OCI-LY3 (cell line): Measurements from ENCODE around the gene TAS2R10.

Experiments used
- H2AFZ ChIP-seq: fragments of 200-600, 300-600 bp; shearing (Covaris generic); 2 replicates; pipeline ENCODE4 v1.6.0; 2014; ENCODE audit warnings: antibody characterized with exemption, low read depth, low read length
- H3K27ac ChIP-seq: fragments of 200-600, 300-600 bp; sonication (generic); 2 replicates; pipeline ENCODE4 v1.5.1; 2014; ENCODE audit warnings: mild to moderate bottlenecking, low read length, moderate library complexity, mixed read lengths
- H3K27me3 ChIP-seq: fragments of 200-600, 300-600 bp; sonication (generic); 2 replicates; pipeline ENCODE4 v1.6.1; 2014; ENCODE audit warnings: low read depth, low read length, mixed read lengths
- H3K36me3 ChIP-seq: fragments of 200-600, 300-600 bp; sonication (generic); replicated peaks from 2 replicates; pipeline ENCODE3; 2014; ENCODE audit warnings: low read depth, low read length, mixed read lengths
- H3K4me1 ChIP-seq: fragments of 300-600, 200-600 bp; sonication (generic); 2 replicates; pipeline ENCODE4 v1.6.1; 2014; ENCODE audit warnings: low read length, mixed read lengths
- H3K4me2 ChIP-seq: fragments of 200-600, 300-600 bp; sonication (generic); 2 replicates; pipeline ENCODE4 v1.6.1; 2014; ENCODE audit warnings: low read length, mixed read lengths
- H3K4me3 ChIP-seq: fragments of 300-600, 200-600 bp; sonication (generic); 2 replicates; pipeline ENCODE4 v1.5.1; 2014; ENCODE audit warnings: antibody characterized with exemption, mild to moderate bottlenecking, low read length, moderate library complexity
- H3K79me2 ChIP-seq: fragments of 300-600, 200-600 bp; shearing (Covaris generic); 2 replicates; pipeline ENCODE4 v1.6.1; 2014; ENCODE audit warnings: mild to moderate bottlenecking, low read length, mixed read lengths
- H3K9ac ChIP-seq: fragments of 300-600, 200-600 bp; shearing (Covaris generic); 2 replicates; pipeline ENCODE4 v1.6.0; 2014; ENCODE audit warnings: mild to moderate bottlenecking, low read length, moderate library complexity
- H3K9me3 ChIP-seq: fragments of 200-600, 300-600 bp; shearing (Covaris generic); 2 replicates; pipeline ENCODE4 v1.6.1; 2014; ENCODE audit warnings: low read length, mixed read lengths; ENCODE audit not compliant: insufficient read depth
- H4K20me1 ChIP-seq: fragments of 200-600, 300-600 bp; sonication (generic); 2 replicates; pipeline ENCODE4 v1.6.1; 2016; ENCODE audit warnings: low read length, mixed read lengths; ENCODE audit not compliant: insufficient read depth
- EZH2phosphoT487 ChIP-seq: fragments of 200-600 bp; shearing (Covaris generic); IDR thresholded peaks from 2 replicates; pipeline ENCODE4 v1.6.1; 2018; ENCODE audit warnings: antibody characterized with exemption, mixed run types, low read depth
- TF ChIP-seq, protein P1 (sequence below): fragments of 200-600, 300-600 bp; sonication (generic); IDR thresholded peaks from 2 replicates; pipeline ENCODE4 v1.5.1; 2014; ENCODE audit warnings: antibody characterized with exemption, low read length, low read depth

The TAS2R10 gene

DNA sequence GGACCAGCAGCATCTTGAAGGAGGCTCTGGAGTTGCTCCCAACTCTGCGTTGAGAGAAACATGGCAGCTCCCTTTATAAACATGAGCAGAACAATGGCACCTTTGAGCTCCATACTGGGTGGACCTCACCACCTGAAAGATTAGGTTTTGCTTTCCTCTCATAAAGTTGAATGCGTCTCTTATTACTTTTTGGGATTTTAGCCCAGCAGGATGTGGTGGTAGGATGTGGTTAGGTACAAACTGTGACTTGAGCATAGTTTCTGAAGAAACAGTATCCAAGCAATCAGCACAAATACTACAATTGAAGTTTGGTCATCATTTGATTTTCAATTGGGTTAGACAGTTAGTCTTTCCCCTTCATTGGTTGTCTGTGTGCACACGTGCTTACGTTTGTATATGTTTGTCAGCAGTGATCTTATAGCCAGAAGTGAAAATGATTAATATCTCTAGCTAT, 23.3 kb upstream of the TAS2R10 start, which contains the start of gene PRR4:
Gene PRR4, minus strand, starts transcription at position 51 of the 454 bp plus-strand sequence. Its CDS starts 38 bp downstream, at position 13.
- Histone ChIP-seq H3K27ac (no peak within 1 kb of the TSS), H3K9me3 (no peaks in the 10 kb centered on the region), H3K4me2 (no peak within 1 kb of the TSS), H3K4me3 (no peak within 1 kb of the TSS), H4K20me1 (no peaks in the 10 kb centered on the region), H3K27me3 (no peaks in the 10 kb centered on the region), H3K79me2 (no peaks in the 10 kb centered on the region), H2AFZ (no peak within 1 kb of the TSS), H3K9ac (no peak within 1 kb of the TSS), H3K36me3 (no peaks in the 10 kb centered on the region), H3K4me1 (no peaks in the 10 kb centered on the region)
- TF ChIP-seq, protein P1, sequence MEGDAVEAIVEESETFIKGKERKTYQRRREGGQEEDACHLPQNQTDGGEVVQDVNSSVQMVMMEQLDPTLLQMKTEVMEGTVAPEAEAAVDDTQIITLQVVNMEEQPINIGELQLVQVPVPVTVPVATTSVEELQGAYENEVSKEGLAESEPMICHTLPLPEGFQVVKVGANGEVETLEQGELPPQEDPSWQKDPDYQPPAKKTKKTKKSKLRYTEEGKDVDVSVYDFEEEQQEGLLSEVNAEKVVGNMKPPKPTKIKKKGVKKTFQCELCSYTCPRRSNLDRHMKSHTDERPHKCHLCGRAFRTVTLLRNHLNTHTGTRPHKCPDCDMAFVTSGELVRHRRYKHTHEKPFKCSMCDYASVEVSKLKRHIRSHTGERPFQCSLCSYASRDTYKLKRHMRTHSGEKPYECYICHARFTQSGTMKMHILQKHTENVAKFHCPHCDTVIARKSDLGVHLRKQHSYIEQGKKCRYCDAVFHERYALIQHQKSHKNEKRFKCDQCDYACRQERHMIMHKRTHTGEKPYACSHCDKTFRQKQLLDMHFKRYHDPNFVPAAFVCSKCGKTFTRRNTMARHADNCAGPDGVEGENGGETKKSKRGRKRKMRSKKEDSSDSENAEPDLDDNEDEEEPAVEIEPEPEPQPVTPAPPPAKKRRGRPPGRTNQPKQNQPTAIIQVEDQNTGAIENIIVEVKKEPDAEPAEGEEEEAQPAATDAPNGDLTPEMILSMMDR: no peak
- TF ChIP-seq EZH2phosphoT487: no peak

DNA sequence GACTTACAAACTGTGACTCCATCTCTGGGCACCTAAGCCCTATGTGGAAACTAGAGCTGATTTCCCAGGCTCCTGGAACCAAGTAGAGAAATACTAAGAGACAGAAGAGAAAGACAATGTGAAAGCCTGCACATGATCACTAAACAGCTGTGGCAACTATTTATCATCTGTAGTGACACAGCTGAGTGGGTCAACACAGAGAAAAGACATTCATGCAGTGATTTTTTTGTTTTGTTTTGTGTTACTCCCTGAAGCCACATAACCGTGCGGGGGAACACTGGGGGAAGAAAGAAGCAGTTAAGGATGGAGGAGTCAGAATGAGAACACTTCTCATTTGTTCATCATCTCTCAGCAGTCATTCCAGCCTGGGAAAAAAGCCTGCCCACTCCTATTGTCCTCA, 21.6 kb upstream of the TAS2R10 start:
- no peak overlapping the region for H3K9ac ChIP-seq
- H3K9me3 ChIP-seq: no peaks in the 10 kb centered on the region
- H4K20me1 ChIP-seq: no peaks in the 10 kb centered on the region
- no peak overlapping the region for H3K4me3 ChIP-seq
- H3K27ac ChIP-seq: no peak overlapping the region
- no peak overlapping the region for H2AFZ ChIP-seq
- H3K79me2 ChIP-seq: no peaks in the 10 kb centered on the region
- H3K27me3 ChIP-seq: no peaks in the 10 kb centered on the region
- no peaks in the 10 kb centered on the region for H3K4me1 ChIP-seq
- H3K4me2 ChIP-seq: no peak overlapping the region
- no peaks in the 10 kb centered on the region for H3K36me3 ChIP-seq
- TF ChIP-seq, protein P1: no peak
- TF ChIP-seq EZH2phosphoT487: no peak

DNA sequence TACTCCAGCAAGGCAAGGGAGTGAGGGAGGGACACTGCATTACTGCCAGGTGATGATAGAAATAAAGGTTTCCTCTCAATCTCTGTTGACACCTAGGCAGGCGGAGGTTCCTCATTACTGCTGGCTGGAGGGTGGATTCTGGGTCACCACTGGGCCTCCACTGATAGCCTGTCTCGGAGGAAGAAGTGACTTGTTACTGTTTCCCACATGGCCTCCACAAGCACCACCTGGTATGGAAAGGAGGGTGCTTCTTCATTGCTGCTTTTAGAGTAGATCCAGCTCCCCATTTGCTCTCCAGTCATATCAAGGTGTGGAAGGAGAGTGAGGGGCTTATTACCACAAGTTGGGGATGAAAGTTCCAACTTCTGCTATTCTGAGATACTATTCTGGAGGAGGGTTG, 16.7 kb upstream of the TAS2R10 start:
- no peak overlapping the region for H3K4me3 ChIP-seq
- no peak overlapping the region for H2AFZ ChIP-seq
- H3K27me3 ChIP-seq: no peaks in the 10 kb centered on the region
- no peaks in the 10 kb centered on the region for H3K36me3 ChIP-seq
- H3K27ac ChIP-seq: no peak overlapping the region
- TF ChIP-seq, protein P1: no peak
- TF ChIP-seq EZH2phosphoT487: no peak
- no peak overlapping the region for H3K9ac ChIP-seq
- no peaks in the 10 kb centered on the region for H3K4me1 ChIP-seq
- H3K79me2 ChIP-seq: no peaks in the 10 kb centered on the region
- no peaks in the 10 kb centered on the region for H4K20me1 ChIP-seq
- no peaks in the 10 kb centered on the region for H3K9me3 ChIP-seq
- no peak overlapping the region for H3K4me2 ChIP-seq

DNA sequence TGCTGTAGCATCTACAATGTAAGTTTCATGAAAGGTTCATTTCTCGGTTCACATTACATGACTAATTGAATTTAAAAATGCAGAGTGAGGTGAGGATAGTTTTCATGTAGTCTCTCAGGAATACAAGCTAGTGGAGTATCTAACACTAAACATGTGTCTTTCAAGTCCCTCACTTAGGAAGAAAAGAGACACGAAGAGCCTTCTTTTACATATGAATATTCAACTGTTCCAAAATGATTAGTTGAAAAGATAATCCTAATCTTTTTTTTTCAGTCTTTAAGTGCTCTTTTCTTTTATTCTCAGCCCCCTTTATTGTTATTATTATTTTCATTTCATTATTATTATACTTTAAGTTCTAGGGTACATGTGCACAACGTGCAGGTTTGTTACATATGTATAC, 12.3 kb upstream of the TAS2R10 start:
- Histone ChIP-seq H3K36me3 (no peaks in the 10 kb centered on the region), H3K4me2 (no peak overlapping the region), H2AFZ (no peak overlapping the region), H4K20me1 (no peaks in the 10 kb centered on the region), H3K4me1 (no peaks in the 10 kb centered on the region), H3K27me3 (no peaks in the 10 kb centered on the region), H3K4me3 (no peak overlapping the region), H3K9me3 (no peaks in the 10 kb centered on the region), H3K9ac (no peak overlapping the region), H3K79me2 (no peaks in the 10 kb centered on the region), H3K27ac (no peak overlapping the region)
- TF ChIP-seq, protein P1: no peak
- TF ChIP-seq EZH2phosphoT487: no peak
